ENCODE results near the gene RGS18. TPM values are rescaled to one million over a fixed set of nuclear protein-coding genes. Genes with fewer than 3 reads are reported as not detected.

RGS18 gene
- total and polyA plus RNA-seq, 2 of the 8 experiments (the other 6 are each of a cell fraction or from before 2014, with no cell fraction given) = not detected

DNA sequence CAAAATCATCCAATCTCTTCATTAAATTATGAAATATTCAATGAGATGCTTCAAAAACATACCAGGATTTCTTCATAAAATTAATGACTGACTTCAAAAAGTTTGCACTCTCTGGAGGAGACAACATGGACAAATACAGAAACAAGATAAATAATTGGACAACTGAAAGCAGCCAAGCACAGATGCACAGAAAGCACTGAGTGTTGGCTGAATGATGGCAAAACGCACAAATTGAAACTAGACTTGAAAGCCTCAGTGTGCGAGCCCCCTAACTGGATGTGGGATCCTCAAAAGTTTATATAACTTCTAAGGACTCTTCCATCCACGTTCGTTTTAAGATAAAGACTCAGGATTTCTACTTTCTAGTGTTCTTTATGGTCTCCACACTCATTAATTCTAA lies 27.9 kb downstream of the RGS18 start:
- Histone ChIP-seq H3K4ac (replicated peaks; ENCODE audit: insufficient read length, low read depth, low read length) (no peak overlapping the region), H3K27me3 (replicated peaks in 1 of 4; ENCODE audit: control insufficient read depth in 3 of 4, extremely low read depth in 1 of 4, insufficient read depth in 3 of 4, low read length in 3 of 4) (no peaks in the 10 kb centered on the region), H3K23ac (ENCODE audit: insufficient read length) (no peak overlapping the region), H3K79me1 (ENCODE audit: low read depth, low read length) (no peaks in the 10 kb centered on the region), H3K14ac (ENCODE audit: insufficient read length) (no peak overlapping the region), H4K91ac (replicated peaks; ENCODE audit: insufficient read length, low read length) (no peak overlapping the region), H3K27ac (ENCODE audit: low read depth, low read length) (no peak overlapping the region), H2BK20ac (ENCODE audit: low read length) (no peak overlapping the region), H3K9ac (replicated peaks in 1 of 4; ENCODE audit: extremely low read depth in 1 of 4, low read depth in 3 of 4, low read length in 3 of 4) (no peak overlapping the region), H3K18ac (ENCODE audit: extremely low read depth, low read length) (no peak overlapping the region), H2AK5ac (ENCODE audit: low read depth, low read length) (no peak overlapping the region), H3K23me2 (ENCODE audit: low read depth, low read length) (no peaks in the 10 kb centered on the region), H4K5ac (ENCODE audit: insufficient read length, low read depth, low read length) (no peak overlapping the region), H3K4me2 (ENCODE audit: insufficient read depth in 1 of 2, low read depth in 2 of 2, low read length in 2 of 2) (no peak overlapping the region), H3K79me2 (ENCODE audit: control insufficient read depth in 1 of 2, insufficient read depth in 2 of 2, low read length in 2 of 2) (no peaks in the 10 kb centered on the region), H4K8ac (ENCODE audit: extremely low read depth, insufficient read depth, low read length) (no peak overlapping the region), H2BK12ac (ENCODE audit: low read depth, low read length) (no peak overlapping the region), H3K56ac (replicated peaks; ENCODE audit: insufficient read length, low read depth, low read length) (no peak overlapping the region), H4K20me1 (replicated peaks in 1 of 2; ENCODE audit: control insufficient read depth in 1 of 2, insufficient read depth in 2 of 2, low read length in 2 of 2) (no peaks in the 10 kb centered on the region), H2AFZ (ENCODE audit: low read length) (no peak overlapping the region), H2BK120ac (replicated peaks; ENCODE audit: low read depth, low read length) (no peak overlapping the region), H2BK5ac (ENCODE audit: low read depth, low read length) (no peak overlapping the region), H3K4me3 (ENCODE audit: extremely low read depth in 1 of 4, insufficient read depth in 2 of 4, low read depth in 3 of 4, low read length in 4 of 4) (no peak overlapping the region), H2BK15ac (ENCODE audit: low read length) (no peak overlapping the region), H3K4me1 (replicated peaks in 1 of 4; ENCODE audit: control insufficient read depth in 3 of 4, insufficient read depth in 4 of 4, low read length in 3 of 4) (no peaks in the 10 kb centered on the region), H3K9me3 (ENCODE audit: insufficient read depth in 2 of 2, low read depth in 1 of 2, low read length in 1 of 2) (no peaks in the 10 kb centered on the region), H3K36me3 (ENCODE audit: control insufficient read depth in 2 of 4, insufficient read depth in 4 of 4, low read length in 3 of 4) (no peaks in the 10 kb centered on the region)
- ChIA-PET CTCF (ENCODE audit: partially characterized antibody) (no interaction called here), POLR2A (ENCODE audit: partially characterized antibody) (no interaction called here)
- FAIRE-seq (no peak), DNase-seq (ENCODE audit: low read depth in 1 of 2, low spot score in 2 of 2) (no peak)
- WGBS, 2 experiments (ENCODE audit: extremely low coverage in 1 of 2, insufficient coverage in 1 of 2, insufficient read length in 1 of 2, insufficient replicate concordance in 2 of 2, low coverage in 1 of 2, low lambda C conversion rate in 2 of 2, missing lambda C conversion rate in 1 of 2) = 89% methylated on average over 4 of the region's 4 CpGs; no CpG with 5 or more reads in 1 of the 2 experiments
- no peak for TF ChIP-seq RBBP5 (IDR thresholded peaks at IDR 0.05; ENCODE audit: borderline replicate concordance, low read depth, low read length)
- no peak for TF ChIP-seq NRF1 (IDR thresholded peaks at IDR 0.05; ENCODE audit: low read depth, low read length)
